Jurkat, Clone E6-1 (cell line): Measurements from ENCODE around the gene FERMT3.

Experiments
- DNase-seq: peaks from one replicate; pipeline ENCODE4 v3.0.0-alpha.2; 2011; ENCODE audit warnings: low read depth, low spot score
- H3K4me3 ChIP-seq: 2 replicates; pipeline ENCODE4 v1.5.1; 2011; ENCODE audit warnings: mild to moderate bottlenecking, low read length, control low read depth, moderate library complexity

The FERMT3 gene

DNA sequence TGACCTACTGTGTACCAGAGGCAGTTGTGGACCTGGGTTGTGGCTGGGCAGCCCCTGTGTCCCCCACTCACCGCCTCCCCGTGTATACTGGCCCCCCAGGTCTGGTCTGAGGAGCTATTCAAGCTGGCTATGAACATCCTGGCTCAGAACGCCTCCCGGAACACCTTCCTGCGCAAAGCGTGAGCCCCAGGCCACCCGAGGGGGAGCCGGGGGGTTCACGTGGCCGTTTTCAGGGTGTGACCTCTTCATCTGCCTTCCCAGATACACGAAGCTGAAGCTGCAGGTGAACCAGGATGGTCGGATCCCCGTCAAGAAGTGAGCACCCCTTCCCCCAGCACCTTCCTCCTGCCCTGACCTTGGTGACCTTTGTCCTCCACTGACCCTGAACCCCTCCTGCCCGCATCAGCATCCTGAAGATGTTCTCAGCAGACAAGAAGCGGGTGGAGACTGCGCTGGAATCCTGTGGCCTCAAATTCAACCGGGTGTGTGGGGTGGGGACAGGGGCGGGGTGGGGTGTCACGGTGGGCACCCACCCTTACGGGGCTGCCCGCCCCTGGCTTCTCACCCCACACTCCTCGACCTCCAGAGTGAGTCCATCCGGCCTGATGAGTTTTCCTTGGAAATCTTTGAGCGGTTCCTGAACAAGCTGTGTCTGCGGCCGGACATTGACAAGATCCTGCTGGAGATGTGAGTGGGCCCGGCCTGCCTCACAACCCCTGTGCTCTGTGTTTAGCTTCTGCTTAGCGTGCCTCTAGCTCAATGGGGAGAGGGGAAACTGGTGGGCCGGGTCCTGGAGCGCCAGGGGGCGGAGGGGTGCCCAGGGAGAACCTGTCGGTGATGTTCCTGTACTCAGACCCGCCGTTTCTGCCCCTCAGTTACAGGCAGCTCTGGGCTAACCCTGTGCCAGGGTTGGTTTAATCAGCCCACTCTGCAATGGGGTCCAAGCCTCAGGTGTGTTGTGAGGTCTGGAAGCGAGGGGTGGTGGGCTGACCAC lies 48.9 kb downstream of the FERMT3 start:
- no peak overlapping the region for H3K4me3 ChIP-seq

DNA sequence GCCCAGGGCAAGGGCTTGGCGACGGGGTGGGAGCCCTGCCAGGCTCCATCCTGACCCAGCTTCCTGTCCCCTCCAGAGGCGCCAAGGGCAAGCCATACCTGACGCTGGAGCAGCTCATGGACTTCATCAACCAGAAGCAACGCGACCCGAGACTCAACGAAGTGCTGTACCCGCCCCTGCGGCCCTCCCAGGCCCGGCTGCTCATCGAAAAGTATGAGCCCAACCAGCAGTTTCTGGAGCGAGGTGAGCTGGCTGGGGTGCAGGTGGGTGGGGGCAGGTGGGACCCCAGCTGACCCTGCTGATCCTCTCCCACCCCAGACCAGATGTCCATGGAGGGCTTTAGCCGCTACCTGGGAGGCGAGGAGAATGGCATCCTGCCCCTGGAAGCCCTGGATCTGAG lies 49.8 kb downstream of the FERMT3 start:
- DNase-seq, result no peak
- H3K4me3 ChIP-seq, result no peak overlapping the region

More for the DNA sequence above, 48.9 kb downstream of the FERMT3 start:
- no peak for DNase-seq

DNA sequence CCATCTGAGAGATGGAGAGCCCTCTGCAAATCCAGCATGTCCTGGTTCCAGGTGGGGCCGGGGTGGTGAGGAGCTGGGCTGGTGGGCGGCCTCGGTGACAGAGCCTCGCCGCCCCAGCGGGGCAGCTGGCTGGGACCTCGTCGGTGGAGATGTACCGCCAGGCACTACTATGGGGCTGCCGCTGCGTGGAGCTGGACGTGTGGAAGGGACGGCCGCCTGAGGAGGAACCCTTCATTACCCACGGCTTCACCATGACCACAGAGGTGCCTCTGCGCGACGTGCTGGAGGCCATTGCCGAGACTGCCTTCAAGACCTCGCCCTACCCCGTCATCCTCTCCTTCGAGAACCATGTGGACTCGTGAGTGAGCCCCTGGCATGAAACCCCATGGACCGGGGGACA lies 51.8 kb downstream of the FERMT3 start:
- no peak for DNase-seq
- H3K4me3 ChIP-seq, result no peak overlapping the region

- H3K4me3 ChIP-seq, result no peak overlapping the region
- no peak for DNase-seq
Measured at GRCh38 chr11:64258946-64259532, 52.5 kb downstream of the FERMT3 start.

DNA sequence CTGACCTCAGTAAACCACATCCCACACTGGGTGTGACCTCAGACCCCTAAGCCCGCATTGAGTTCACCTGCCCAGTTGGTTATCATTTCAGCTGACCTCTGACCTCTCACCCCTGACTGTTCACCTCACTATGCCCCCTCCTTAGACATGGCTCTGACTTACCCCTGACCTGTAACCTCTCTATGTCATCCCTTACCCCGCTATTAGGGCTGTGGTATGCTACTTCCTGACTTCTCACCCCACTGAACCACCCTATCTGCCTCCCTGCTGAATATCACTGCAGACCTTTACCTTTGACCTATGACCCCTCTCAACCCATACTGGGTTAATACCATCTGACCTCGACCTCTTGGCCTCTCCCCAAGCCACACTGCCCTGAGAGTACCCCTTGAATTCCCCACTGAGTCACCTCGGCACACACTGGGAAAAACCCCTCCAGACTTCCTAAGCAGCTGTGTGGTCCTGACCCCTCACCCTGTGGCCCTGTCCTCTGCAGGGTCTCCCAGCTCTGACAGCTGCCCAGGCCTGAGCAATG lies 53.1 kb downstream of the FERMT3 start:
- no peak for DNase-seq
- H3K4me3 ChIP-seq, result no peak overlapping the region

GRCh38 chr11:64260147-64260708 lies 53.7 kb downstream of the FERMT3 start:
- no peak overlapping the region for H3K4me3 ChIP-seq
- DNase-seq, result no peak

GRCh38 chr11:64261556-64262080 lies 55.1 kb downstream of the FERMT3 start:
- no peak overlapping the region for H3K4me3 ChIP-seq
- no peak for DNase-seq

GRCh38 chr11:64262271-64263002 lies 55.9 kb downstream of the FERMT3 start:
- DNase-seq, result no peak
- H3K4me3 ChIP-seq, result no peak overlapping the region

GRCh38 chr11:64263021-64263946 lies 56.8 kb downstream of the FERMT3 start:
- DNase-seq, result no peak
- no peak overlapping the region for H3K4me3 ChIP-seq

GRCh38 chr11:64263947-64264317 lies 57.4 kb downstream of the FERMT3 start:
- DNase-seq, result no peak
- no peak overlapping the region for H3K4me3 ChIP-seq

- DNase-seq, result no peak
- H3K4me3 ChIP-seq, result no peak overlapping the region
Measured at GRCh38 chr11:64264371-64264852, 57.9 kb downstream of the FERMT3 start.

GRCh38 chr11:64265176-64266160 lies 58.9 kb downstream of the FERMT3 start:
- DNase-seq, result no peak

GRCh38 chr11:64266339-64266738 lies 59.8 kb downstream of the FERMT3 start:
- H3K4me3 ChIP-seq, result no peak overlapping the region
- no peak for DNase-seq

More at GRCh38 chr11:64265176-64266160, 58.9 kb downstream of the FERMT3 start:
- no peak overlapping the region for H3K4me3 ChIP-seq

DNA sequence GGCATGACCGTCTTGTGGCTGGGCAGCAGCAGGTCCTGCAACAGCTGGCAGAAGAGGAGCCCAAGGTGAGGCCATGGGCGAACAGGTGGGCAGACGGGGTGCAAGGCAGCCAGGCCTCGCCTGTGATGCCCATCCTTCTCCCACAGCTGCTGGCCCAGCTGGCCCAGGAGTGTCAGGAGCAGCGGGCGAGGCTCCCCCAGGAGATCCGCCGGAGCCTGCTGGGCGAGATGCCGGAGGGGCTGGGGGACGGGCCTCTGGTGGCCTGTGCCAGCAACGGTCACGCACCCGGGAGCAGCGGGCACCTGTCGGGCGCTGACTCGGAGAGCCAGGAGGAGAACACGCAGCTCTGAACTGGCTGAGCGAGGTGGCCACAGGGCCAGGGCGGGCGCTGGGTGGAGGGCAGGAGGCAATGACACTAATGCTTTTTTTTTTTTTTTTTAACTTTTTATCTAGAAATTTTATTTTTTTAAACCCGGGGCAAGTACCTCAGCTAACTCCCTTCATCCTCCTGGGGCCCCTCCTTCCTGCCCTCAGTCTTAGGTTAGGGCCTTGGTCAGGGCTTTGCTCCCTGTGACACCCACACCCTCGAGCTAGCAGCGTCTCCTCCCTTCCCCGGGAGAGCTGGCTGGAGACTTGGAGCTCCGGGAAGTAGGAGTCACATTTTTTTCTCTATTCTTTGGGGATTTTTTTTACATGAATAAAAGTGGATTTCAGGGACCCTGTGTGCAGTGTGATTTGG lies 60.9 kb downstream of the FERMT3 start:
- H3K4me3 ChIP-seq, result no peak overlapping the region
- no peak for DNase-seq

DNA sequence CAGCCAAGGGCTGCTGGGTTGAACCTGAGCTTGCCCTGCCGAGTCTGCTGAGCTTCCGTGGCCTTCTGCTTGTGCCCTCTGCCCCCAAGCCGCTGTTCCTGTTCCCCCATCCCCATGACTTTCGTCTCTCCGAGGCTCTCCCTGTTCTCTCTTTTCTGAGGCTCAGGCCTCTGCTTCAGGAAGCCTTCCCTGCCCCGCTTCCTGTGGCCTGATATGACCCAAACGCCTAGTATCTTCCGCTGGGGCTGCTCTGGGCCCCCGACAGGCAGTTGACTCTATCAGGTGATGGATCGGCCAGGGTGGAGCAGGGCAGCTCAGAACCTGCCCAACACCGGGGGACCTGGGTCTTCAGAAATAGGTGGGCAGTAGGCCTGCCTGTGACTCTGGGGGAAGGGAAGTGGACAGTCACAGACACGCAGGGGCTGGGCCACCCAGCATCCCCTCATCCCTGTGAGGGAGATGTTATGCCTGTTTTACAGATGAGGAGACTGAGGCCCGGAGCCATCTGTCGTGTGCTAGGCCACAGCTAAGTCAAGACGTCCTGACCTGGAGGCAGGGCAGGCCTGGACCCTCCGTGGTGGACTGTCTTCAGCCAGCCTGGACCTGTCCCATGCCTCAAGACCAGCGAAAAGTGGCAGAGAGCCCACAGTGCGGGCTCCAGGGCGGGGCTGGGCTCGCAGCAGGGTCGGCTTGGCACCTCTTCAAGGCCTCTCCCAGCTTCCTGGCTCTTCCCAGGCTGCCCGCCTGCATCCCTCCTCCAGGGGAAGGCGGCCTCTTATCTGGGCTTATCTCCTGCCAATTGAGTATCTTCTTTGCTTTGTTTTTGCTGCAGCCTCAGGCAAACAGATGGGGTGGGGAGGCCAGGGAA lies 61.7 kb downstream of the FERMT3 start:
- no peak for DNase-seq
- peak overlapping the region; percentile 89 for H3K4me3 ChIP-seq
